ENCODE data around the gene SLC7A6OS.

Gene SLC7A6OS

DNA sequence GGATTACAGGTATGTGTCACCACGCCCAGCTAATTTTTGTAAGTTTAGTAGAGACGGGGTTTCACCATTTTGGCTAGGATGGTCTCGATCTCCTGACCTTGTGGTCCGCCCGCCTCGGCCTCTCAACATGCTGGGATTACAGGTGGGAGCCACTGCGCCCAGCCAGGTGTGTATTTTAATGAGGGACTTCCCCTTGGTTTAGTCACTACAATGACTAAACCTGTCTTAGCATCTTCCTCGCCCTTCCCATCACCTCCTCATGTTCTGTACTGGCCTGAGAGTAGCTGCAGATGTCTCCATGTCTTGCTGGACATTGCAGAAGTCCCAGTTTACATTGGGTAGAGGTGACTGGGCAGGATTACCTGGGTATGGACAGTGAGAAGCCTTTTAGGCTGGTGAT, 36.9 kb downstream of the SLC7A6OS start:
- FAIRE-seq (peak; percentile 69), DNase-seq (ENCODE audit: insufficient read length, low spot score) (no peak)
- TF ChIP-seq POLR2A (IDR thresholded peaks at IDR 0.05; ENCODE audit: low read depth, low read length) (no peak), SPI1 (IDR thresholded peaks at IDR 0.05; ENCODE audit: low read depth, low read length) (no peak), TAF1 (IDR thresholded peaks at IDR 0.05; ENCODE audit: low read depth, low read length) (no peak), PAX5 (IDR thresholded peaks at IDR 0.05; ENCODE audit: insufficient read depth, low read length, severe bottlenecking) (no peak), POU2F2 (IDR thresholded peaks at IDR 0.05; ENCODE audit: low read depth, low read length) (no peak), POLR2AphosphoS5 (IDR thresholded peaks at IDR 0.05; ENCODE audit: low read depth, low read length) (no peak)

DNA sequence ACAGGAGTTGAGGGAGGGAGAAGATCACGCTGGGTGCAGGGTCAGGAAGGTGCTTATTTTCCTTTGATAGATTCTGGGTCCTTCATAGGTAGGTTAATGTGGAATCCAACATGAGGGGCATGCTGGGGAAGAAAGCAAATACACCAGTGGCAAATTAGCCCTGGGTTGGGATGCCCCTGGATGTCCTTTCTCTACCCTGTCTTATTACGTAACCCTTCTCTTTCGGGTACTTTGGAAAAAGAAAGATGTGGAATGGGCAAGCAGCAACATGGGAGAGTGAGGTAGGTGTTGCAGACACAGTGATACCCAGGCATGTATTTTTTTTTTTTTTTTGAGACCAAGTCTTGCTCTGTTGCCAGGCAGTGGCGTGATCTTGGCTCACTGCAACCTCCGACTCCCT, 37.3 kb downstream of the SLC7A6OS start:
- FAIRE-seq (no peak), DNase-seq (ENCODE audit: insufficient read length, low spot score) (no peak)
- no peak for TF ChIP-seq PAX5 (IDR thresholded peaks at IDR 0.05; ENCODE audit: insufficient read depth, low read length, severe bottlenecking)
- no peak for TF ChIP-seq SPI1 (IDR thresholded peaks at IDR 0.05; ENCODE audit: low read depth, low read length)
- TF ChIP-seq POLR2A (IDR thresholded peaks at IDR 0.05; ENCODE audit: low read depth, low read length), result no peak
- no peak for TF ChIP-seq POU2F2 (IDR thresholded peaks at IDR 0.05; ENCODE audit: low read depth, low read length)
- TF ChIP-seq TAF1 (IDR thresholded peaks at IDR 0.05; ENCODE audit: low read depth, low read length), result no peak

DNA sequence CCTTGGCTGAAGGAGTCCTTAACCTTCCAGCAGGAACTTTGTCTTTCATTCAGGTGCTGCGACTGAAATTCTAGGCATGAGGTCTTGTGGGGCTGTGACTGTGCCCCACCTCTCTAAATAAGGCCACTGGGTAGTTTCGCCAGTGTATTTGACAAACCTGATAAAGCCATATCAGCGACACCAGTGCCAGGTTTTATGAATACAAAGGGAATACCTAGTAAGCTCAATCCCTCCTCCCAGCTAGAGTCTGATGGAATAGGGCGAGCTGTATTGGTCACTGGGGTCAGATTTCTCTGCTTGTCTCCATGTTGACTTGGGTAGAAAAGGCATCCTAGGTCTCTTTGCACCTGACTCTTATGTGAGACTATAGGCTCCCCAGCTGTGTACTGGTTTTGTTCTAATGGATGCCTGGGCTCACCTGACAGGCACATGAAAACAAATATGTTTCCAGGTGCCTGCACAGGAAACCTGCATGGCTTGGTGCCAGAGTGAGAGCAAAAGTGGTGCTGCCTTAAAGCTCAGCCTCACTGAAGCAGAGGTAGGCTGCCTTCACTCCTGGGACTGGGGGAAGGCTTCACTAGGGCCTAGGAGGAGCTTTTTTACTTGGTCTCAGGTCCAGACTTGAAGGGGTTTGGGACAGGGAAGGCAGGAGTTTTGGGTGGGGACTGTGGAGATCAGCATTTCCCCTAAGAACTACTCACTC, 38.1 kb downstream of the SLC7A6OS start:
- TF ChIP-seq POU2F2 (IDR thresholded peaks at IDR 0.05; ENCODE audit: low read depth, low read length) (no peak), POLR2A (IDR thresholded peaks at IDR 0.05; ENCODE audit: low read depth, low read length) (no peak), SPI1 (IDR thresholded peaks at IDR 0.05; ENCODE audit: low read depth, low read length) (no peak), POLR2AphosphoS5 (IDR thresholded peaks at IDR 0.05; ENCODE audit: low read depth, low read length) (no peak), TAF1 (IDR thresholded peaks at IDR 0.05; ENCODE audit: low read depth, low read length) (no peak), PAX5 (IDR thresholded peaks at IDR 0.05; ENCODE audit: insufficient read depth, low read length, severe bottlenecking) (no peak)
- DNase-seq (ENCODE audit: insufficient read length, low spot score) (no peak), FAIRE-seq (peak; percentile 52)

- TF ChIP-seq POLR2AphosphoS5 (IDR thresholded peaks at IDR 0.05; ENCODE audit: low read depth, low read length), result no peak
- no peak for TF ChIP-seq POU2F2 (IDR thresholded peaks at IDR 0.05; ENCODE audit: low read depth, low read length)
- no peak for TF ChIP-seq TAF1 (IDR thresholded peaks at IDR 0.05; ENCODE audit: low read depth, low read length)
- no peak for TF ChIP-seq PAX5 (IDR thresholded peaks at IDR 0.05; ENCODE audit: insufficient read depth, low read length, severe bottlenecking)
- no peak for TF ChIP-seq SPI1 (IDR thresholded peaks at IDR 0.05; ENCODE audit: low read depth, low read length)
- TF ChIP-seq POLR2A (IDR thresholded peaks at IDR 0.05; ENCODE audit: low read depth, low read length), result no peak
- DNase-seq (ENCODE audit: insufficient read length, low spot score), result no peak
- FAIRE-seq, result no peak
Measured at GRCh38 chr16:68270353-68270752, 40.4 kb downstream of the SLC7A6OS start.

GRCh38 chr16:68269793-68270192, 41.0 kb downstream of the SLC7A6OS start:
- DNase-seq (ENCODE audit: insufficient read length, low spot score) (no peak), FAIRE-seq (no peak)
- TF ChIP-seq PAX5 (IDR thresholded peaks at IDR 0.05; ENCODE audit: insufficient read depth, low read length, severe bottlenecking) (no peak), POU2F2 (IDR thresholded peaks at IDR 0.05; ENCODE audit: low read depth, low read length) (no peak), TAF1 (IDR thresholded peaks at IDR 0.05; ENCODE audit: low read depth, low read length) (no peak), POLR2A (IDR thresholded peaks at IDR 0.05; ENCODE audit: low read depth, low read length) (no peak), POLR2AphosphoS5 (IDR thresholded peaks at IDR 0.05; ENCODE audit: low read depth, low read length) (no peak), SPI1 (IDR thresholded peaks at IDR 0.05; ENCODE audit: low read depth, low read length) (no peak)

DNA sequence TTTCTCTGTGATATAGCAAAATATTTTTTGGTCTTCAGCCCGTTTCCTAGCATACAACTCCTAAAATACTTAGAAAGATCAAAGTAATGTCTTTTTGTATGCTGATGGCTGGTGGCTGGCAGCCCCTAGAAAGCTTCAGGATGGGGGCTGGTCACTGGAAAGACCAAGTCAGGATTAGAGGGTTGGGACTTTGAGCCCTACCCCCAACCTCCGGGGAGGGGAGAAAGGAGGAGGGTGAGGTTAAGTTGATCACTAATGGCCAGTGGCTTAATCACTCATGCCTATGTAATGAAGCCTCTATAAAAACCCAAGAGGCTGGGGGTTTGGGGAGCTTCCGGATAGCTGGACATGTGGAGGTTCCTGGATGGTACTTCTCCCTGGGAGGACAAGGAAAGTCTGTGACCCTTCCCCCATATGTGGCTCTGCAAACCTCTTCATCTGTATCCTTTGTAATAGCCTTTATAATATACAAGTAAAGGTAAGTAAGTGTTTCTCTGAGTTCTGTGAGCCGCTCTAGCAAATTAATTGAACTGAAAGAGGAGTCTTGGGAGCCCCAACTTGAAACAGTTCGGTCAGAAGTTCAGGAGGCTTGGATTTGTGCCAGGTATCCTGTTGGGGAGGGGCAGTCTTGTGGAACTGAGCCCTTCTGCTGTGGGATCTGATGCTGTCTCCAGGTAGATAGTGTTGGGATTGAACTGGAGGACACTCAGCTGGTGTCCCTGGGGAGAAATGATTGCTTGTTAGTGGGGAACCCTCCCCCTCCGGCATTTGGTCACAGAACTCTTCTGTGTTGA, 42.9 kb downstream of the SLC7A6OS start:
- DNase-seq (ENCODE audit: insufficient read length, low spot score), result no peak
- TF ChIP-seq PAX5 (IDR thresholded peaks at IDR 0.05; ENCODE audit: insufficient read depth, low read length, severe bottlenecking), result no peak
- no peak for TF ChIP-seq TAF1 (IDR thresholded peaks at IDR 0.05; ENCODE audit: low read depth, low read length)
- no peak for TF ChIP-seq POU2F2 (IDR thresholded peaks at IDR 0.05; ENCODE audit: low read depth, low read length)
- no peak for TF ChIP-seq SPI1 (IDR thresholded peaks at IDR 0.05; ENCODE audit: low read depth, low read length)
- TF ChIP-seq POLR2A (IDR thresholded peaks at IDR 0.05; ENCODE audit: low read depth, low read length), result no peak
- TF ChIP-seq POLR2AphosphoS5 (IDR thresholded peaks at IDR 0.05; ENCODE audit: low read depth, low read length), result no peak
- FAIRE-seq, result no peak

GRCh38 chr16:68265078-68265920, 45.4 kb downstream of the SLC7A6OS start:
- FAIRE-seq, result peak; percentile 23
- DNase-seq (ENCODE audit: insufficient read length, low spot score), result no peak
- TF ChIP-seq SPI1 (IDR thresholded peaks at IDR 0.05; ENCODE audit: low read depth, low read length), result no peak
- no peak for TF ChIP-seq POLR2AphosphoS5 (IDR thresholded peaks at IDR 0.05; ENCODE audit: low read depth, low read length)
- no peak for TF ChIP-seq TAF1 (IDR thresholded peaks at IDR 0.05; ENCODE audit: low read depth, low read length)
- no peak for TF ChIP-seq PAX5 (IDR thresholded peaks at IDR 0.05; ENCODE audit: insufficient read depth, low read length, severe bottlenecking)
- no peak; the same call in 1 of the 2 replicates for TF ChIP-seq POLR2A (IDR thresholded peaks at IDR 0.05; ENCODE audit: low read depth, low read length)
- TF ChIP-seq POU2F2 (IDR thresholded peaks at IDR 0.05; ENCODE audit: low read depth, low read length), result no peak

DNA sequence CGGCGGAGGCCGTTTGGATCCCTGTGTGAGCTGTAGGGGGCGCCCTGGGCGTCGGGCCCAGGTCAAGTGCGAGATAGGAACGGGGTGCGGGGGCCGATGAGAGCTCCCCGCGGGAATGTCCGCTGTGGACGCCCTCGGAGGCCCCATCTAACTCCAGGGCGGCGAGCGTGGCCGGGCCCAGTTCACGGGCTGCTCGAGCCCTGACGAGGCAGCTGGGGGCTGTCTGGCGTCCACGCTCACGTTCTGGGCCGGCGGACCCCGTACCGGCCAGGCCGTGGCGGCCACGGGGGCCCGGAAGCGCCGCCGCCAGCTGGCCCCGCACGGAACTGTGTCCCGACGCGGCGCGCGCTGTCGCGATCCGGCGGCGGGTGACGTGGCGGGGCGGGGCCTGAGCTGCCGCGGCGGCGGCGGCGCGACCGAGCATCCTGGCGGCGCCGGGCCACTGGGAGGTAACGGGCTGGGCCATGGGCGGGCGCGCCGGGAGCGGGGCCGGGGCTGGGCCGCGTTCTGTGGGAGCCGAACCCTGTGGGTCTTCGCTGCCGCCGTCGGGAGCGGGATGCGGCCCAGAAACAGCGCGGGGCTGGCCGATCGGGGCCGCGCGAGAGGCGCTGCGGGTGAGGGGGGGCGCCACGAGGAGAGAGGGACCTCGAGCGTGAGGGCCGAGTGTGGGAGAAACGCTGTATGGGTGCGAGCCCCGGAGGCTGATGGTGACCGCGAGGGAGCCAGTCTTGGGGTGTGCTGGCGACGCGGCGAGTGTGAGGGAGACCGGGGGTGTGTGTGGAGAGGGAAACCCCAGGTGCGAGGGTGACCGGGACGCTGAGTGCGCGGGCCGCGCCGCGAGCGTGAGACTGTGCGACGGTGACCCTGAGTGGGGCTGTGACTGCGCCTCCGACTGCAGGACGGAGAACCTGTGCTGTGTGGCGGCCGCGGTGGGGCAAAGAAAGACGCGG, 46.3 kb downstream of the SLC7A6OS start, which contains the start of gene SLC7A6:
Gene SLC7A6 (plus strand): TSS at position 399 of the 950 bp plus-strand sequence. CDS start 10,201 bp downstream, outside the sequence.
- DNase-seq (ENCODE audit: insufficient read length, low spot score) (peak; percentile 88), FAIRE-seq (peak; percentile 86)
- TF ChIP-seq PAX5 (IDR thresholded peaks at IDR 0.05; ENCODE audit: insufficient read depth, low read length, severe bottlenecking) (no peak), POLR2AphosphoS5 (IDR thresholded peaks at IDR 0.05; ENCODE audit: low read depth, low read length) (0 out of 2 replicates have a peak, but pooled peaks have one; percentile 40)

Data from GM12891 (cell line).